Gastroesophageal sphincter (tissue), 4 donors: ENCODE measurements around the gene POLR1E. TPM values are rescaled to one million over a fixed set of nuclear protein-coding genes. Genes with fewer than 3 reads are reported as not detected.

Source experiments
- ATAC-seq: fragments of 150-250 bp; one replicate; pipeline ENCODE4 v1.9.1; 2016; ENCODE audit warnings: mild to moderate bottlenecking, moderate library complexity
- H3K27ac ChIP-seq, 4 donors: fragments of 200-600 bp; sonication (generic) in 3 of 4; 1 replicate in 3 of 4; 2 replicates in 1 of 4; pipeline ENCODE4 v1.5.1; 2016 to 2019
- H3K27me3 ChIP-seq: fragments of 200-600 bp; sonication (generic); one replicate; pipeline ENCODE4 v1.5.1; 2019
- H3K36me3 ChIP-seq, 2 donors: fragments of 200-600 bp; sonication (generic); one replicate each; pipeline ENCODE4 v1.5.1; 2019; ENCODE audit warnings: control low read depth in 1 of 2
- H3K4me1 ChIP-seq, 3 donors: fragments of 200-600 bp; sonication (generic); 1 replicate in 2 of 3; 2 replicates in 1 of 3; pipeline ENCODE4 v1.5.1; 2016 to 2019; ENCODE audit warnings: control low read depth in 2 of 3
- H3K4me3 ChIP-seq, 2 donors: fragments of 200-600 bp; sonication (generic); one replicate each; pipeline ENCODE4 v1.5.1; 2019; ENCODE audit warnings: mild to moderate bottlenecking in 1 of 2, moderate library complexity in 1 of 2
- H3K9me3 ChIP-seq, 3 donors: fragments of 200-600 bp; sonication (generic); one replicate each; pipeline ENCODE4 v1.5.1; 2017 to 2019; ENCODE audit warnings: control low read depth in 2 of 3
- EP300 ChIP-seq: sonication (generic); formaldehyde crosslinking; IDR thresholded peaks from one replicate; pipeline ENCODE4 v1.6.1; 2017; ENCODE audit warnings: antibody characterized with exemption, mild to moderate bottlenecking
- POLR2A ChIP-seq, 2 donors: fragments of 450-650 bp; IDR thresholded peaks; one replicate each; pipeline ENCODE4 v1.6.1; 2017; ENCODE audit warnings: antibody characterized with exemption in 2 of 2, mild to moderate bottlenecking in 2 of 2, moderate library complexity in 1 of 2
- POLR2AphosphoS5 ChIP-seq: sonication (generic); formaldehyde crosslinking; IDR thresholded peaks from one replicate; pipeline ENCODE4 v1.6.1; 2017; ENCODE audit warnings: antibody characterized with exemption
- WGBS, 2 donors: methylation state at CpG; one replicate each; pipeline ENCODE4 v1.1.5; 2018; ENCODE audit warnings: low coverage in 1 of 2; 5-methylcytosine and 5-hydroxymethylcytosine counted together
- total RNA-seq, 4 donors: library from RNA; depleted of rRNA; stranded (reverse); fragments of >200 nt; gene quantifications; one replicate each; pipeline ENCODE4 v1.1.0, GENCODE V29; 2016
- TF ChIP-seq, protein P1 (sequence below), 4 experiments: fragments of 200-600 bp in 2 of 4; fragments of 450-650 bp in 2 of 4; sonication (generic) in 1 of 4; IDR thresholded peaks; one replicate each; pipeline ENCODE4 v1.5.1; 2017 to 2019; ENCODE audit warnings: antibody characterized with exemption in 4 of 4, mild to moderate bottlenecking in 2 of 4, moderate library complexity in 2 of 4

Gene POLR1E
- total RNA-seq, 4 donors from 2014 or later, result 22.3 to 44.0 (median 25.4) TPM

DNA sequence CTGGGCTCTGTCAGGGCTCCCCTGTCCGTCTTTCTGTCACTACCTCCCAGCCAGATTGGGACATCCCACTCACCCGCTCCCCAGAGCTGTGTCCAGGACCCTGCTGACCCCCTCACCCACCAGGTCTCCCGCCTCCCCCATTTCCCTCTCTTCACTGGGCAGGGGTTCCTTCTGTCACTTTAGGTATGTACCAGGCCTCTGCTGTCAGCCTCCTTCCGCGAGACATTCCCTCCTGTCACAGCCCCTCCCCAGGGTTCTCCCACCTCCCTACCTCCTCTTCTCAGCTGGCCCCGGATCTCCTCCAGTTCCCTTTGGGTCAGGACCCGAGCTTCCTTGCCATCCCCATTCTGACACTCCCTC, 488 bp downstream of the POLR1E start:
- WGBS, 2 donors, result 0 to 2% methylated on average over 7 of the region's 7 CpGs
- no peak for TF ChIP-seq POLR2A (IDR thresholded peaks at IDR 0.05)
- no peak for TF ChIP-seq EP300
- TF ChIP-seq POLR2AphosphoS5, result no peak
- TF ChIP-seq, protein P1, sequence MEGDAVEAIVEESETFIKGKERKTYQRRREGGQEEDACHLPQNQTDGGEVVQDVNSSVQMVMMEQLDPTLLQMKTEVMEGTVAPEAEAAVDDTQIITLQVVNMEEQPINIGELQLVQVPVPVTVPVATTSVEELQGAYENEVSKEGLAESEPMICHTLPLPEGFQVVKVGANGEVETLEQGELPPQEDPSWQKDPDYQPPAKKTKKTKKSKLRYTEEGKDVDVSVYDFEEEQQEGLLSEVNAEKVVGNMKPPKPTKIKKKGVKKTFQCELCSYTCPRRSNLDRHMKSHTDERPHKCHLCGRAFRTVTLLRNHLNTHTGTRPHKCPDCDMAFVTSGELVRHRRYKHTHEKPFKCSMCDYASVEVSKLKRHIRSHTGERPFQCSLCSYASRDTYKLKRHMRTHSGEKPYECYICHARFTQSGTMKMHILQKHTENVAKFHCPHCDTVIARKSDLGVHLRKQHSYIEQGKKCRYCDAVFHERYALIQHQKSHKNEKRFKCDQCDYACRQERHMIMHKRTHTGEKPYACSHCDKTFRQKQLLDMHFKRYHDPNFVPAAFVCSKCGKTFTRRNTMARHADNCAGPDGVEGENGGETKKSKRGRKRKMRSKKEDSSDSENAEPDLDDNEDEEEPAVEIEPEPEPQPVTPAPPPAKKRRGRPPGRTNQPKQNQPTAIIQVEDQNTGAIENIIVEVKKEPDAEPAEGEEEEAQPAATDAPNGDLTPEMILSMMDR (IDR thresholded peaks at IDR 0.05), result no peak
- H3K27me3 ChIP-seq, result no peaks in the 10 kb centered on the region
- no peak for ATAC-seq
- no peaks in the 10 kb centered on the region for H3K9me3 ChIP-seq
- H3K4me1 ChIP-seq, result peaks cover 12 to 34% (median 24%) of the 10 kb centered on the region in 3 donors
- H3K27ac ChIP-seq, result peak overlapping the region; percentile 66 to 90 (median 84)
- H3K4me3 ChIP-seq, result peak overlapping the region; percentile 57 to 72
- peaks cover 0 to 28% of the 10 kb centered on the region in 2 donors for H3K36me3 ChIP-seq

DNA sequence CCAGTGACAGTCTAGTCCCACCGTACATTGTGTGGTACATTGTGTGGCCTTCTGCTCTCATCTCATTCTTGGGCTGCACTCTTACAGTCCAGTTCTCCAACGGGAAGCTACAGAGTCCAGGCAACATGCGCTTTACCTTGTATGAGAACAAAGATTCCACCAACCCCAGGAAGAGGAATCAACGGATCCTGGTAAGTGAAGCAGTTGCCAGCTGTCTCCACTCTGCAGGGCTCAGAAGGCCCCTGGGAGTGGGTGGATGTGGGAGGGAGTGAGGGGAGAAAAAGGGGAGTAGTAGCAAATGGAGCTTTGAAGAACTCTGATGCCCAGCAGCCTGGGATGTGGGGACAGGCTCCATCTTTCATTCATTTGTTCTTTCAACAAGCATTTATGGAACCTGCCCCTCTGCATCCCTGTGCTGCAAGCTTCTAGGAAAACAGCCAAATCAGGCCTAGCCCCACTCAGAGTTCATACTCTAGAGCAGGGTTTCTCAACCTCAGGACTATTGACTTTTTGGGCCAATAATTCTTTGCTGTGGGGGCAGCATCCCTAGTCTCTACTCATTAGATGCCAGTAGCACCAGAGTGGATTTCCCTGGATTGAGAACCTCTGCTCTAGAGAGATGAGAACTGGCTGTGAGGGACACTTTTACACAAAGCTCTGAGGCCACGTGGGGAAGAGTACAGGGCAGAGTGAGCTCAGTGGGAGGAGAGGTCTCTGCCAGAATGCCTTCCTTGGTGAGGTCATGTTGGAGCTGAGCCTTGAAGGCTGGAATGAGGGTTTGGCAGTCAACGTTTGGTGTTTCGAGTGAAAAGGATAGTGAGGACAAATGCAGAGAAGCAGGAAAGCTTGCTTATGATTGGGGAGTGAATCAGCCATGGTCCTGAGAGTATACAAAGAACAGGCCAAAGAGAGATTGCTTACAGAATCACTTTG, 1.1 kb downstream of the POLR1E start:
- Histone ChIP-seq H3K9me3 (no peaks in the 10 kb centered on the region), H3K36me3 (peaks cover 0 to 35% of the 10 kb centered on the region in 2 donors), H3K4me1 (peaks cover 12 to 34% (median 24%) of the 10 kb centered on the region in 3 donors), H3K4me3 (peak overlapping the region; percentile 57 to 72), H3K27ac (peak overlapping the region; percentile 78 to 90 (median 84)), H3K27me3 (no peaks in the 10 kb centered on the region)
- TF ChIP-seq POLR2AphosphoS5, result peak; percentile 81
- TF ChIP-seq EP300, result no peak
- WGBS, 2 donors, result 4 to 10% methylated on average over 5 to 7 of the region's 7 CpGs
- ATAC-seq, result peak; percentile 79

DNA sequence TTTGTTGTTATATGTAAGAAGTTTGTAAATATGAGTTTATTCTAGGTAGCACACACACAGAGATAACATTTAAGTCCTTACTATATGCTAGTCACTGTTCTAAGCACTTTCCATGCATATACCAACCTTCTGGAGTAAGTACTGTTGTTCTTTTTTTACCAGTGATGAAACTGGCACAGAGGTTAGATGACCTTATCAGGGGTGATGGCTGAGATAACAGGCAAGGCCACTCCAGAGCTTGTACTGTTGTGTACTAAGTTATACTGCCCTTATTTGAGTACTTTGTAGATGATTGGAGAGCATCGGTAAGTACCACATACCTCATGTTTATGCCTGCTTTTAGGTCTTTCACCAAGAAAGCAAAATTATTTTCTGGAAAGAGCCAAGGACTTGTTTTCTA, 6.2 kb downstream of the POLR1E start:
- H3K27ac ChIP-seq, result no peak overlapping the region
- no peak overlapping the region for H3K4me3 ChIP-seq
- no peaks in the 10 kb centered on the region for H3K27me3 ChIP-seq
- TF ChIP-seq POLR2A (IDR thresholded peaks at IDR 0.05) (no peak), EP300 (no peak), POLR2AphosphoS5 (no peak)
- TF ChIP-seq, protein P1 (IDR thresholded peaks at IDR 0.05), result no peak
- no peak for ATAC-seq
- no peaks in the 10 kb centered on the region for H3K9me3 ChIP-seq
- WGBS, 2 donors, result 100% methylated on average over 1 of the region's 1 CpG
- peaks cover 6 to 15% (median 12%) of the 10 kb centered on the region in 3 donors for H3K4me1 ChIP-seq
- H3K36me3 ChIP-seq, result peaks cover 6 to 85% of the 10 kb centered on the region in 2 donors

DNA sequence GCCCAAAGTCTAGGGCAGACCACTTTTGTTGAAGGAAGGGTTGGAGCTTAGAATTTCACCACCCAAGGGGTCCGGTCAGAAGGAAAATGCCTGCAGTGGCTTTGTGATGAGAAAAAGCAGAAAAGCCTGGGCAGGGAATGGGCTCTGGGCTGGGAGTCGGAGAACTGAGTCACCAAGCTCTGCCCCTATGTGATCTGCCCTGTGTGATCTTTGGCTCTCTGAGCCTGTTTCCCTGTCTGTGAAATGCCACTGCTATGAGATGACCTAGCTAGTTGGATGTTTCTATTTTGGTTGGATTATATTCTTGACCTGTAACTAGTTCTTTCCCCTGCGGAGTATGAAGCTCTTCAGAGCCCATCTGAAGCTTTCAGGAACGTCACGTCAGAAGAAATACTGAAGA, 9.8 kb downstream of the POLR1E start:
- Histone ChIP-seq H3K4me1 (no peaks in the 10 kb centered on the region), H3K36me3 (peaks cover 6 to 100% of the 10 kb centered on the region in 2 donors), H3K9me3 (no peaks in the 10 kb centered on the region), H3K27ac (no peak overlapping the region), H3K4me3 (no peak overlapping the region), H3K27me3 (no peaks in the 10 kb centered on the region)
- ATAC-seq, result no peak
- 89 to 91% methylated on average over 3 to 5 of the region's 5 CpGs for WGBS, 2 donors
- TF ChIP-seq EP300 (no peak), POLR2A (IDR thresholded peaks at IDR 0.05) (no peak), POLR2AphosphoS5 (no peak)
- TF ChIP-seq, protein P1 (IDR thresholded peaks at IDR 0.05), result no peak

DNA sequence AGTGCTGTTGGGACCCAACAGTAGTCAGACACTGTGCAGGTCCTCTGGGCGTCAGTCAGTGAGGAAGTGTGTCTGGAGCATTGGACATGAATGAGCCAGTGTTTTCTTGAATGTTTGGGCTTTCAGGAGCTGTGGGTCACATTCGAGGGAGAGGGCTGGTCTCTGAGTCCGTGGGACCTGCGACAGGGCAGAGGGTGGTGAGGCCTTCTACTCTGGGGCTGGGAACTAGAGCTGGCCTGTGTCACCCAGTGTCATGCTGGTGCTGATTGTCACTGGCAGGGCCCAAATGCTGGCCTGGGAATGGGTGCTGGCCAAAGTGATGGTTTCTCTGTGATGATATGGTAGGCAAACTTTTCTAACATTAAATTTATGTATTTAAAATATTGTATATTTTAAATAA, 10.3 kb downstream of the POLR1E start:
- Histone ChIP-seq H3K4me1 (no peaks in the 10 kb centered on the region), H3K9me3 (no peaks in the 10 kb centered on the region), H3K4me3 (no peak overlapping the region), H3K36me3 (peaks cover 6 to 100% of the 10 kb centered on the region in 2 donors), H3K27me3 (no peaks in the 10 kb centered on the region), H3K27ac (no peak overlapping the region)
- 40 to 50% methylated on average over 1 to 4 of the region's 4 CpGs for WGBS, 2 donors
- TF ChIP-seq POLR2A (IDR thresholded peaks at IDR 0.05) (no peak), POLR2AphosphoS5 (no peak), EP300 (no peak)
- TF ChIP-seq, protein P1 (IDR thresholded peaks at IDR 0.05), result no peak
- ATAC-seq, result no peak
